HG03108 (cell line): ENCODE measurements around the gene CLK2.
"Not testable (repeated sequence)": the region's sequence is repeated elsewhere in the genome, so short reads cannot be mapped to it uniquely, and the experiment has no call there.

ENCODE experiments used
- ATAC-seq: cut with Tn5 transposase; IDR thresholded peaks from one replicate; pipeline ENCODE4 v1.9.1; 2021; ENCODE audit warnings: moderate library complexity; ENCODE audit not compliant: unreplicated experiment

CLK2 gene

GRCh38 chr1:155214702-155215101 is 58.6 kb downstream of the CLK2 start:
- not testable (repeated sequence) for ATAC-seq
